Head of caudate nucleus (tissue), 42 donors: Measurements from ENCODE around the gene RAB3A.
A peak's percentile ranks its signal among the peaks of the same experiment; 100 is the strongest.

Experiments used
- DNase-seq, 42 donors: peaks; one replicate each; pipeline versions ENCODE4 v3.0.0 to v3.0.0-alpha.2; 2020 to 2021; ENCODE audit warnings: mixed read lengths in 7 of 42
- intact Hi-C: fragments of 100-400 bp; cut with DNase I; formaldehyde crosslinking; loops from one replicate; pipeline ENCODE4 v1.15.0; 2022

RAB3A gene

DNA sequence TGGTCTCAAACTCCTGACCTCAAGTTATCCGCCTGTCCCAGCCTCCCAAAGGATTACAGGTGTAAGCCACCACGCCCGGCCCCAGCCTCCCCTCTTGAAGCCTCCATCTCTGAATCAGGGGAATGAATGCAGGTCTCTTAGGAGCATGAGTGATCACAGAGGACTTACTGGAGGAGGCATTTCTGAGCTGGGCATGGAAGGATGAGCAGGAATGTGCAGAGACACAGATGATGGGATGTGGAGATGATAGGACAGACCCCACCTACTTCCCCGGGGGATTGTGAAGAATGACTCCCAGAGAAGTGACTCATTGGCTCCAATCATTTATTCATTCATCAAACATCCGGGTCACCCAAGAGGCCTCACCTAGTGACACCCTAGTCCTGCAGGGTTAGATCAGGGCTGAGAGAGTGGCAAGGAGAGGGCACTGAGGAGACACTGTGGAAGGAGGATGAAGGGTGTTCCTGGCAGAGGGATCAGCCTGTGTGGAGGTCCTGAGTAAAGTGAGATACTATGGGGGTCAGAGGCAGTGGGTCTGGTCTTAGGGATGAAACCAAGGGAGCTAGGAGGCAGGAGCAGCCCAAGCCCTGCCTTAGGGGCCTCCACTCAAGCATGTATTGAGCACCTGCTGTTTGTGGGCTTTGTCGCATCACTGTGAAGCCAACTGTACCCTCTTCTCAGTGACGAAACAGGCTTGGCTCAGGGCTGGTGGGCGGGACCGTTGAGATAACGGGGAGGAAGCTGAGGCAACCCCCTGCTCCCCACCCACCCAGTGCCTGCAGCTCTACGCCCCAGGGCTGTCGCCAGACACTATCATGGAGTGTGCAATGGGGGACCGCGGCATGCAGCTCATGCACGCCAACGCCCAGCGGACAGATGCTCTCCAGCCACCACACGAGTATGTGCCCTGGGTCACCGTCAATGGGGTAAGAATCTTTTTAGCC is 27.2 kb downstream of the RAB3A start:
- intact Hi-C loops, result no loop called here
- no peak for DNase-seq

DNA sequence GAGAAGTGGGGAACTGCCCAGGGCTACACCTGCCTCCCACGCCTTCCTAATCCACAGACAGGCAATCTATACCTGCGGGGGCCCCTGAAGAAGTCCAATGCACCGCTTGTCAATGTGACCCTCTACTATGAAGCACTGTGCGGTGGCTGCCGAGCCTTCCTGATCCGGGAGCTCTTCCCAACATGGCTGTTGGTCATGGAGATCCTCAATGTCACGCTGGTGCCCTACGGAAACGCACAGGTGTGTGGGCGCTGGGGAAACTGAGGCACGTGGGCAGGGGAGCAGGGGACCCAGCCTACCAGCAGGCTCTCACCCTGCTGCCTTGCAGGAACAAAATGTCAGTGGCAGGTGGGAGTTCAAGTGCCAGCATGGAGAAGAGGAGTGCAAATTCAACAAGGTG is 28.9 kb downstream of the RAB3A start:
- DNase-seq, result no peak
- intact Hi-C loops, result no loop called here

DNA sequence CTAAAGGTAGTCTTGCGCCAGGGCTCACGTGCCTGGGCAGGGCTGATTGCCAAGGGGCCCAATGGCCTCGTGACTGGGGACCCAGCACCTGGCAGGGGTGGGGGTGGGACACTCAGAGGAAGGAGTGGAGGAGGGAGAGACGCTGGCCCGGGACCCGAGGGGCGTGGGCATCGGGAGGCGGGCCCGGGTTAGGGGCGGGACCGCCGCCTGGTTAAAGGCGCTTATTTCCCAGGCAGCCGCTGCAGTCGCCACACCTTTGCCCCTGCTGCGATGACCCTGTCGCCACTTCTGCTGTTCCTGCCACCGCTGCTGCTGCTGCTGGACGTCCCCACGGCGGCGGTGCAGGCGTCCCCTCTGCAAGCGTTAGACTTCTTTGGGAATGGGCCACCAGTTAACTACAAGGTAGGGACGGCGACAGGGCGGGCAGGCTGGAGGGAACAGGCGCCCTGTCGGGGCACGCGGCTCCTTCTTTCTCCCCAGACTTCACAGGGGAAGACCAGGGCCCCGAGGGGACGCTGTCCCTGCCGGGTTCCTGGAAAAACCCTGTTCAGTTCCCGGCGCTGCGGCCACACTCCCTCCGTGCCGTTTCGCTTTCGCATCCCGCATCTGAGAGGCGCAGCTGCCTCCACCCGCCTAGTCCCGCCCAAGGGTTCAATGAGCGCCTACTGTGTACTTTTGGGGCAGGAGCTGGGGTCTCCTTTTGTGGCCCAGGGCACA is 30.1 kb downstream of the RAB3A start, which contains the start of gene IFI30:
Gene IFI30, plus strand, starts transcription at position 242 of the 717 bp plus-strand sequence. Its CDS starts 29 bp downstream, at position 271.
- DNase-seq, result peak in 26 of 42 donors; percentile 35 to 75 (median 54)
- intact Hi-C loops, result no loop called here

GRCh38 chr19:18173054-18173571 is 30.7 kb downstream of the RAB3A start:
- intact Hi-C loops, result no loop called here
- DNase-seq, result peak in 6 of 42 donors; percentile 35 to 70 (median 49)

DNA sequence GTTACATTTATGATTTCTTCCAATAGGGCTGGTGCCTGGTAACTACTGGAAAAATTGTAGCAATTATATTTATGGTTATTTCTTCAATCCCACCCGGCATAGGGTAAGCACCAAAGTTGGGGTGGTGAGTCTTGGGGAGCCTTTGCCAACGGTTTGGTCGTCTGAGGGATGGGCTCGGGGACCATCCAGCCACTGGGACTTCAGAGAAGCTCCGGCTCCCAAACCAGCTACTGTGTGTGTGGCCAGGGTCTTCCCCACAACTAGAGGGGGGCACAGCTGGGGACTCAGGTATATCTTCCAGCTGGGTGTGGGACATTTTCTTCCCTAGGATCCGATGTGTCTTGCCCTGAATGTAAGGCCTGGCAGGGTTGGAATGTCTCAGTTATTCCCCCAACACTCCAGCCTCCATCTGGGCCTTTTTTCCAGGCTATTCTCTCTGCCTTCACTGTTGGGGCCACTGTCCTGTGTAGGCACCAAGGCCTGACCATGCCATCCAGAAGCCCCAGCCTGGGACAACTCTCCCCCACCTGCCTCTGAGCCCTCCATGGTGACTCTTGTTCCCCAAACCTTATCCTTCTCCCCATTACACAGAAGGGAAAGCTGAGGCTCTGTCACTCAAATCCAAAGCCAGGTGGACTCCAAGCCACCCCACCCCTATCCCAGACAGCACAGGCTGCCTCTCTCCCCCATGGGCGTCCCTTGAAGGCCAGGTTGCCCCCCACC is 31.4 kb downstream of the RAB3A start:
- DNase-seq, result no peak
- intact Hi-C loops, result no loop called here

DNA sequence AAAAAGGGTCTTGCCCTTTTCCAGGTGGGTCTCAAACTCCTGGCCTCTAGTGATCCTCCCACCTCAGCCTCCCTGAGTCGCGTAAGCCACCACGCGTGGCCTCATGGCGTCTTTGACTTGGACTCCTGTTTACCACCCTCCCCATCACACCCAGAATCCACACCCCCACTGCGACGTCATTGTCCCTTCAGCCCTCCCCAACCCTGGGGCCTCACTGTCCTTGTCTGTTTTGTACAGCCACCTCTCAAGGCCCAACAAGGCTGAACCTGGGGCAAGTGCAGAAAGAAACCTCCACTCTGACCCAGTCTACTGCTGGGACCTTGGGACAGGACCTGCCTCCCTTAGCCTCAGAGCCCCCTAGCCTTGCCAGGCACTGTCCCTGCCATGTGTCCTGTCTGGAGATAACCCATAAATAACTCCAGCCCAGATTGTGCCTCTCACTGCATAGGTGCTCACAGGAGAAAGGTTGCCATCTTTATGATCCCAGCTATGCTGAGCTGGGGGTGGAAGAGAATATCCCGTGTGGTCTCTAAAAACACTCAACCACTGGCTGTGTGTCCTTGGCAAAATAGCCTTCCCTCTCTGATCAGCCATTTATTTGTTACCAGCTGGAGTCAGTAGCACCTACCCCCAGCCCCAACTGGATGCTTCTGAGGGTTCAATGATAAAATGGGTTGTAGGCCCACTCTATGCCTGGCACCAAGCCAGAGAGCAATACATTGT is 32.1 kb downstream of the RAB3A start:
- intact Hi-C loops, result no loop called here
- no peak for DNase-seq

DNA sequence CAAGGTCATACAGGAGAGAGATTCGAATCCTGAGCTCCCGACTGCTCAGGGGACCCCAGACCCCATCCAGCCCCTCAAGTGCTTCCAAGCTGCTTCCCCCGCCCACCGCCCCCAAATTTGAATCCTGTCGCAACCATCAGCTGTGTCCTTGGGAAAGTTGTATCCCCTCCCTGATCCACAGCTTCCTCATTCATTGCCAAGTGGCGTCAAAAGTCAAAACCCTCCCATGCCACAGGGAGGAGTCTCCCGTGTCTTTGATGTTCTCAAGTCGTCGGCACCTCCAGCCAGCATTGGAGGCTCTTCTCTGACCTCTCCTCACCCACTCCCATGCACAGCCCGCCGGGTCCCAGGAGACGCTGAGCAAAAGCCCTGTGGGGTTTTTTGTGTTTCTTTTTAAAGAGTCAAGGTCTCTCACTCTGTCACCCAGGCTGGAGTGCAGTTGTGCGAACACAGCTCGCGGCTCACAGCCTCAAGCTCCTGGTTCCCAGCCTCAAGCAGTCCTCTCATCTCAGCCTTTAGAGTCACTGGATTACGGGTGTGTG is 33.1 kb downstream of the RAB3A start:
- peak in 5 of 42 donors; percentile 15 to 58 (median 37) for DNase-seq
- intact Hi-C loops, result no loop called here

DNA sequence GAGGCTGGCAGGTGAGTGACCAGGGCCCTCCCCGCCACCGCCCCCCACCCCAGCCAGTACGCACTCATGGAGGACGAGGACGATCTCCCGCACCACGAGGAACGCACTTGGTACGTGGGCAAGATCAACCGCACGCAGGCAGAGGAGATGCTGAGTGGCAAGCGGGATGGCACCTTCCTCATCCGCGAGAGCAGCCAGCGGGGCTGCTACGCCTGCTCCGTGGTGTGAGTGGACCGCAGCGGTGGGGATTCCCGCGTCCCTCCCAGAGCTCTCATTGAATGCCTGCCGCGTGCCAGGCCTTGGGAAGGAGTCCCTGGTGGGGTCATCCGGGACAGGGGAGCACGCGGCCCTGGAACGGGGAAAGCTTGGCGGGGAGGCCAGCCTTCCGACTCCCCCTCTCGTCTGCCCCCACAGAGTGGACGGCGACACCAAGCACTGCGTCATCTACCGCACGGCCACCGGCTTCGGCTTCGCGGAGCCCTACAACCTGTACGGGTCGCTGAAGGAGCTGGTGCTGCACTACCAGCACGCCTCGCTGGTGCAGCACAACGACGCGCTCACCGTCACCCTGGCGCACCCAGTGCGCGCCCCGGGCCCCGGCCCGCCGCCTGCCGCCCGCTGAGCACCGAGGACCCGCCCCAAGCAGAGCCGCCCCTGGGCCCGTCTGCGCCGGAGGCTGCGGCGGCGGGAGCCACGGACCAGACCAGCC is 35.0 kb downstream of the RAB3A start:
- intact Hi-C loops, result no loop called here
- DNase-seq, result no peak

- DNase-seq, result peak in 29 of 42 donors; percentile 37 to 83 (median 63)
- intact Hi-C loops, result no loop called here
These were observed 35.7 kb downstream of the RAB3A start for GRCh38 chr19:18167975-18168645.

GRCh38 chr19:18167011-18167410 is 36.8 kb downstream of the RAB3A start:
- DNase-seq, result no peak

DNA sequence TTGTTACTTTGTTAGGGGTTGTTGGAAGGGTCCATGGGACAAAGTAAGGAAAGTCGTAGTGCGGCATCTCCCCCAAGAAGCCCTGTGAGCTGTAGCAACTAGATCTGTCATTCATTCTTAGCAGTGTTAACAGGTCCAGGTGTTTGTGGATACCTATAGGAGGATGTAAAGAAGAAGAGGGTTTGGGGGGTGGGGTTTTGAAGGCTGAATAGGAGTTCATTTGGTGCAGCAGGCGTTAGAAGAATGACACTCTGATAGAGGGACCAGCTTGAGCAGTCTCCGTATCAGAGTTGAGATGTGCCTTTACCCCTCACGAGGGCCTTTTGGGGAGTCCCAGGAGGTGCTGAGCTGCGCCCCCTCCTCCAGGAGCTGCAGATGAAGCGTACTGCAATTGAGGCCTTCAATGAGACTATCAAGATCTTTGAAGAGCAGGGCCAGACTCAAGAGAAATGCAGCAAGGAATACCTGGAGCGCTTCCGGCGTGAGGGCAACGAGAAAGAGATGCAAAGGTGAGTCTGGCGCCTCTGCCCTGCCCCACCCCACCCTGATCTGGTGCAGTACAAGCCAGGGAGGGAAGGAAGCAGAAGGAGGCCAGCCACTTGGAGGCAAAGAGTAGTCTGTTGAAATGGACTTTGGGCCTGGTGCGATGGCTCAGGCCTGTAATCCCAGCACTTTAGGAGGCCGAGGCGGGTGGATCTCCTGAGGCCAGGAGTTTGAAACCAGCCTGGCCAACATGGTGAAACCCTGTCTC is 37.9 kb downstream of the RAB3A start:
- DNase-seq, result no peak
- intact Hi-C loops, result no loop called here

More at GRCh38 chr19:18167011-18167410, 36.8 kb downstream of the RAB3A start:
- intact Hi-C loops, result no loop called here

DNA sequence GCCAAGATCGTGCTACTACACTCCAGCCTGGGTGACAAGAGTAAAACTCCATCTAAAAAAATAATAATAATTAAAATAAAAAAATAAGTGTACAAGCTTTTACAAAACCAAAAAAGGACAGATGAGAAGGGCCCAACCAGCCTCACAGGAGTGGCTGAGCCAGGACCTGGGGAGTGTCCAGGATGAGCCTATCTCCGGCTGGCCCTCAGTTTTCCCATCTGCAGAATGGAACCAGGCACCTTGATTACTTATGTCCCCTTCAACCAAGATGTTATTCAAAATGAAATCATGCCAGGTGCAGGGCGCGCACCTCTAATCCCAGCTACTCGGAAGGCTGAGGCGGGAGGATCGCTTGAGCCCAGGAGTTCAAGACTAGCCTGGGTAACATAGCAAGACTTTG is 39.8 kb downstream of the RAB3A start:
- no peak for DNase-seq
- intact Hi-C loops, result no loop called here

GRCh38 chr19:18161636-18162002 is 42.2 kb downstream of the RAB3A start:
- DNase-seq, result peak in 38 of 42 donors; percentile 19 to 84 (median 68)
- intact Hi-C loops, result no loop called here

GRCh38 chr19:18160971-18161635 is 42.7 kb downstream of the RAB3A start:
- peak in 40 of 42 donors; percentile 19 to 90 (median 80) for DNase-seq
- intact Hi-C loops, result no loop called here

DNA sequence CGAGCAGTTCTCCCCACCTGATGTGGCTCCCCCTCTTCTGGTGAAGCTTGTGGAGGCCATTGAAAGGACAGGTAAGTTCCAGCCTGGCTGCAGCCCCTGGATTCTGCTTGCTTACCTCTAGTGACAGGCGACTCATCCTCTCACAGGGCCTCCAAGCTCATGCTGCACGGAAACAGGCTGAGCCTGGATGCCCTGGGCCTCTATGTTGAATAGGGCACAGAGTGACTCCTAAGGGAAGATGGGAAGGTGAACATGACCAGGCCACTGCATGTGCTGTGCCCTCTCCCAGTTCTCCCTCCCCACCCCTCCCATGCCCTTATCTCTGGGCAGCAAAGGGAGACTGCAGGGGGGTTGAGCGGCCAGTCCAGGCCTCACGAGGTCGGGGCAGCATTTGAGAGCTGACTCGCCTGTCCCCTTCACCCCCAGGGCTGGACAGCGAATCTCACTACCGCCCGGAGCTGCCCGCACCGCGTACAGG is 43.3 kb downstream of the RAB3A start:
- intact Hi-C loops, result no loop called here
- DNase-seq, result no peak

GRCh38 chr19:18159810-18160209 is 44.0 kb downstream of the RAB3A start:
- no peak for DNase-seq
- intact Hi-C loops, result no loop called here
